GM18861 (cell line): ENCODE results near the gene FZD10.

Source experiments
- ATAC-seq: cut with Tn5 transposase; IDR thresholded peaks from one replicate; pipeline ENCODE4 v1.9.1; 2021; ENCODE audit not compliant: unreplicated experiment

FZD10 gene

GRCh38 chr12:130203151-130203550 lies 40.9 kb downstream of the FZD10 start:
- no peak for ATAC-seq

- ATAC-seq, result no peak
Observed at GRCh38 chr12:130204541-130204953, 42.3 kb downstream of the FZD10 start.

GRCh38 chr12:130205495-130205894 lies 43.2 kb downstream of the FZD10 start:
- ATAC-seq, result no peak

DNA sequence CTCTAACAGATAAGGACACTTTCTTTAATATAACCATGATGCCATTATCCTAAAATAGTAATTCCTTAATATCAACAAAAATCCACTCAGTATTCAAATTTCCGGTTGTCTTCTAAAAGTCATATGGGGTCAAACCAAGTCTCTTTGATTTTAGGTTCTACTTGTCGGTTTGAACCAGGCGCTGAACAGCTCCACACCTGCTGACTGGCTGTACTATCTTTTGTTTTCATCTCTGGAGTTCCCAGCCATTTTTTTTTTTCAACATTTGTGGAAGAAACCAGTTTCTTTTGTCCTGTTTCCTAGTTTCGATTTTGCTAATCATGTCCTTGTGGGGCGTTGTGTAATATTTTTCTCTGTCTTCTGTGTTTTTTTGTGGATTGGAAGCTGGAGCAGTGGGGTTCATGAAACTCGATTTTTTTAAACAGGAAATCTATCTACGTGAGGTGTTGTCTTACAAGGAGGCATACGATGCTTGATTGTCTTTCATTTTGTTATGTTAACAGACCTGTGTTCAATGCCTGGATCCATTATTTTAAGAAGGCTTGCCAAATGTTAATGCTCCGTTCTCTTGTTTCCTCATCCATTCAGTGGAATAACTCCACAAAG lies 50.2 kb downstream of the FZD10 start:
- no peak for ATAC-seq

- ATAC-seq, result no peak
Observed at GRCh38 chr12:130213249-130213648, 51.0 kb downstream of the FZD10 start.

DNA sequence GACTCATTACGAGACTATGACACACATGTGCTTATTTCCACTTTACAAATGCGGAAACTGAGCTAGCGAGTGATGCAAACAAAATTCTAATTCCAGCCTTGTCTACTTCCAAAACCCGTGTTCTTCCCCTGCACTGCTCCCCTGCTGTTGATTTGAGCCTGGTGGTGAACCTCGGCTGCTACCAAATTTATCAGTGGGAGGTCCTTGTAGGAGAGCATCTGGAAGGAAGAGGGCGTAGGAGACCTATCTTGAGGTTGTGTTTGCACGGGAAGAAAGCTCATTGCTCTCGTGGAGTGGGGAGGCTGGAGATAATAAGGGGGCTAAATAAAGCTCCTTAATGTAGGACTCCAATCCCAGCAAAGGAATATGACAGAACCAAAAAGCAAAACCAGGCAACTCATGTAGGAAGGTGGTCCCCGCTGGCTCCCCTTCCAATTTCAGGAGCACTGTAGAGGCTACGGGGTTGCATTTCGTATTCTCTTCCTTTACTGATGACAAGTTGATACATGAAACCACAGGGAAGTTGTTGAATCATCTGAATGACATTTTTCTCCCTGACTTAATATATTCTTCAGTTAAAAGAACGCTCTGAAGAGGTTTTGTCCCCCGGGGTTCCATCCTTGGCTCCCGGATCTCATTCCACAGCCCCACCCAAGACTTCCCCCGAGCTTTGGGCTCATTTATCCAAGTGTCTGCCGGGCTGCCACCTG lies 52.6 kb downstream of the FZD10 start:
- no peak for ATAC-seq
